Measurements from ENCODE around the gene ATP1B1.

The ATP1B1 gene

DNA sequence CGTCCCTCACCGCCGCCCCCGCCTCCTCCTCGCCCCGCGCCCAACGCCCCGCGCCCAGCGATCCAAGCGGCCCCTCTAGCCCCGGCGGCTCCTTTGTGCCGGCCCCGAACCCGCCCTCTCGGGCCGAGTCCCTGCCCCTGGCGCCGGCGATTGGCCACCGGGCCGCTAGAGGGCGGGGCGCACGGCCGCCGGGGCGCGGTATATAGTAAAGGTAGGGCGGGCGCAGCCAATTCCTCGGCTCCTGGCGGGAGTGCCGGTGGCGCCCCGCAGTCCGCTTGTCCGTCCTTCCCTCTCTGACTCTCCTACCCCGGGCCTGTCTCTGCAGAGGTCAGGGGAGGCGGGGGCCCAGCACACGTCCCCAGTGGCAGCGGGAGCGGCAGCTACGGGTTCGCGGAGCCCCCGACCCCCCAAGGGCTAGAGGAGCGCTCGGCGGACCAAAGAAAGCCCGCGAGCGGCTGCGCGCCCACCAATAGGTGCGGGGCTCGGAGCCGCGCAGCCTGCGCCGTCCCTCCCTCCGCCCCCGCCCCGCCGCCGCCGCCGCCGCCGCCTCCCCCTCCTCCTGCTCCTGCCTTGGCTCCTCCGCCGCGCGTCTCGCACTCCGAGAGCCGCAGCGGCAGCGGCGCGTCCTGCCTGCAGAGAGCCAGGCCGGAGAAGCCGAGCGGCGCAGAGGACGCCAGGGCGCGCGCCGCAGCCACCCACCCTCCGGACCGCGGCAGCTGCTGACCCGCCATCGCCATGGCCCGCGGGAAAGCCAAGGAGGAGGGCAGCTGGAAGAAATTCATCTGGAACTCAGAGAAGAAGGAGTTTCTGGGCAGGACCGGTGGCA lies at the start of gene ATP1B1:
TSS of gene ATP1B1 (plus strand) at position 596 of the 826 bp plus-strand sequence. CDS start at position 736, 140 bp downstream.
- in situ Hi-C loops (cut with HindIII; ENCODE audit: low sequenced_read_pairs) = loop anchor here (25.0 kb wide), 1 partner anchor 94 kb away; no protein-coding TSS in a partner anchor

DNA sequence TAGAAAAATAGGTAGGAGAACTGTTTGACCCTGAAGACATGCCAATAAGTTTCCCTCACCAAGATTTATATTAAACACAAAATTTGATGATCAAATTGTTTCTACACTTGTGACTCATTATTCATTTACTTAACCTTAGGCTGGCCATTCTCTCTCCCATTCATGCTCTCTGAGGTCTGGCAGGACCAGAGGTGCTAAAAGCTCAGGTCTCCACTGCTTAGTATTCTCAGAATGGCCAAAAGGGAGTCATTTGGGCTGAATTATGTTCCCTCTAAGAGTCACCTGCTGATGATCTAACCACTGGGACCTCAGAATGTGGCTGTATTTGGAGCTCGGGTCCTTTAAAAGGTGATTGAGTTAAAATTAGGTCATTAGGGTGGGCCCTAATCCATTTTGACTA lies 47.1 kb upstream of the ATP1B1 start:
- in situ Hi-C loops (cut with HindIII; ENCODE audit: low sequenced_read_pairs) = no loop called here

DNA sequence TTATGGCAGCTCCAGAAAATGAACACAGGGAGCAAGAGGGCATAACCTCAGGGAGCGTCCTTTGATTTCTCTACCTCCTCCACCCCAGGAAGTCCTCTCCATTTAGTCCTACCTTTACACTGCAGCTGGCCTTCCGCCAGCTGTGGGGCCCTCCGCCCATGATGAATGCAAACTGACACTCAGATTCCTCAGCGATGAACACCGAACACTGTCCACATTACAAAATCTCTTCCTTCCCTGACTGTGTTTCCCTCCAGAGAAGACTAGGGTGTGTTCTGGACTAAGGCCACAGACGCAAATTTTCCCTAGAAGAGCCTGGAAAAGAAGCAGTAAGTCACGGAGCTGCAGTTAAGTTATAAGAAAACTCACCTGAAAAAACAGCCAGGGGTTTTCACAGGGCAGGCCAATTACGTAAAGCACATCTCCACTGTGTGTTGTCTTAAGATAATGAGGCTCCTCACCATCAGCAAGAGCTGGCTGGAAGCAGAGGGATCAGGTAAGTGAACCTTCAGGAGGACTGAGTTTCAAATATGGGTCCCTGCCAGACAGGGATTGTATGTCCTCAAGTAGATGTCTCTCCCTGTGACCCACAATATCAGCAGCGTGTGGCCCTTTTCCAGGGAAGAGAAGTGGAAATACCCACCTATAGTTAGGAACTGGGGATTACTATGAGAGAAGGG lies 46.3 kb upstream of the ATP1B1 start:
- in situ Hi-C loops (cut with HindIII; ENCODE audit: low sequenced_read_pairs) = no loop called here

DNA sequence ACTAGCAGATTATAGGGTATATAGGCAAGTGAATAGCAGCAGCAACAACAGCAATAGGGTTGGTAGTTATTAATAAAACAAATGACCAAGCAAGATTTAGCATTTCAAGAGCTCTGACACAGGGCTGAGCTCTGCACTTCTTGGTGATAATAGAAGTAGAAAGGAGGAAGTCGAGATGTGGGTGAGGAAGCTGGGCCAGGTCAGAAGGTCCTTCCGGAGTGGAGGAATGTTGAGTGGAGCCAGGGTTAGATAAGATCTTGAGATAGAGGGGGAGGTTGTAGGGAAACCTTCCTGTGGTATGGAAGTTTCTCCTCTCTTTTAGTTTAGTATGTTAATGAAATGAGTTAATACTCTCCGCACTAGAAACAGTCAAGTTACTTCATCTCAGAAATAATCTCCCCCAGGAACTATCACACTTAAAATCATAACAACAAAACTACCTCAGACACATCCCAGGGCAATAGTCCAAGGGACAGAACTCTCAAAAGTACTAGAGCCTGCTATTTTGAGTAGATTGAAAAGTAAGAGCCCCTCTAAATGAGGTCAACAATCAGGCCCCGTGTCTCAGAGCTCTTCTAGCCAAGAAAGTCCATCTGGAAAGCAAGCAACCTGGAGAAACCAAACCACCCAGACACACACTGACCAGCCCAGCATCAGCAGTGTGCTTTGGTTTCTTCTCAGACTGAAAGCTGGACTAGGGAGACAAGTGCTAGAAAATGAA lies 45.4 kb upstream of the ATP1B1 start:
- in situ Hi-C loops (cut with HindIII; ENCODE audit: low sequenced_read_pairs) = no loop called here

DNA sequence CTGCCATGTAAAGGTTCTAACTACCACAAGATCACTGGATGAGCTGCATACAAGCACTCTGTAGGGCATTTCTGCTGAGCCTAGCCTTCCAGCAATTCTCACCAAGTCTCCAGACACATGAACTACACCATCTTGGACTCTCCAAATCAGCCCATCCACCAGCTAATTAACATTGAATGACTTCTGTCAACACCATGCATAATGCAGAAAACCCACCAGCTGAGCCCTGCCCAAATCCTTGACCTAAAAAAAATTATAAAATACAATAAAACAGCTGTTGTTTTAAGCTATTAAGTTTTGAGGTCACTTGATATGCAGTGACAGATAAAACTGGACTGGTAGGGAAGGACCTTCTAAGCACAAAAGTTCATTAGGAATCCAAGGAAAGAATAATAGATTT lies 44.3 kb upstream of the ATP1B1 start:
- in situ Hi-C loops (cut with HindIII; ENCODE audit: low sequenced_read_pairs) = no loop called here

DNA sequence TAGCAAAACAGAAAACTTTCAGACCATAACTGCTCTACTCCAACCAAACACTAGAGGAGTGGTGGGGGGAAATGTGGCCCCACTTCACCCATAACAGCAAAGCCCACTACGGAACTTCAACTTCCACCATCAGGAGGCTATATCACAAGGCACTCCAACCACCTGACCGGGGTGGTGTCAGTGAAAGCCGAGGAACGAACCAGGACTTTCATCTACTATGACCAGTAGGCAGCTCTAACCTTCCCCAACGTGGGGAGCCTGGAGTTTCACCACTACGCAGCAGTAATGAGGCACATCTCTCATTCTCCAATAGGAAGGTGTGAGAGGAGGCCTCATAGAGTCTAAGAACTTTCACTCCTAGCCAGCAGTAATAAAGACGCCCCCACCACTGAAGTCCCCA lies 42.4 kb upstream of the ATP1B1 start:
- in situ Hi-C loops (cut with HindIII; ENCODE audit: low sequenced_read_pairs) = no loop called here

DNA sequence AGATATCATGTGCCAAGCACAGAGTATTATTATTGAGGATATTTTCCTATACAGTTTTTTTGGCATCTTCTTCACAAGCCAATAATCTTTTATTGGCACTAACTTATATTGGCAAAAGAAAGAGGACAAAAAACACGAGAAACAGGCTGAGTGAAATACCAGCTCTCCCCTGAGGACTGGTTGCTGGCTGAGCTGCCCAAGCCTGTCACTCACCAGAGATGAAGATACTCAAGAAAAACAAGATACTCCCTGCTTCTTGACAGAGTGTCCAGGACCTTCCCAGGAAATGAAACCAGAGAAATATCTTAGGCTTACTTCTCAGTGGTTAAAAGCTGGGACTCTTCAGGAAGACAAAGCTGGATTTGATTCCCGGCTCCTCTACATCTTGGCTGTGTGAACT lies 35.9 kb upstream of the ATP1B1 start:
- in situ Hi-C loops (cut with HindIII; ENCODE audit: low sequenced_read_pairs) = no loop called here

DNA sequence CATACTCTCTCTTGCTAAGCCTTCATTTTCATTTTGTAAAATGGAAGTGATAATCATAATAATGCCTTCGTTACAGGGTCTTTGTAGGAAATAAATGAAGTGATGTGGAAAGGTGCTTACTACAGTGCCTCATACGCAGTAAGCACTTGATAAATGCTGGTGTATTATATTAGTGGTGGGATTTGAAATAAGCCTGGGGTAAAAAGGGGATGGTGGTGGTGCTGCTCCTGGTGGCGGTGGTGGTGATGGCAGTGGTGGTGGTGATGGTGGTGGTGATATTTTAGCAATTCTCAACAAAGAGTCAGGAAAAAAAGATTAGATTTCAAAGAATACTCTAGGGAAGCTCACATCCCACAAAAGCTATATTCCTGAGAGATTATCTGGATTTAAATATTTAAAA lies 35.5 kb upstream of the ATP1B1 start:
- in situ Hi-C loops (cut with HindIII; ENCODE audit: low sequenced_read_pairs) = no loop called here

DNA sequence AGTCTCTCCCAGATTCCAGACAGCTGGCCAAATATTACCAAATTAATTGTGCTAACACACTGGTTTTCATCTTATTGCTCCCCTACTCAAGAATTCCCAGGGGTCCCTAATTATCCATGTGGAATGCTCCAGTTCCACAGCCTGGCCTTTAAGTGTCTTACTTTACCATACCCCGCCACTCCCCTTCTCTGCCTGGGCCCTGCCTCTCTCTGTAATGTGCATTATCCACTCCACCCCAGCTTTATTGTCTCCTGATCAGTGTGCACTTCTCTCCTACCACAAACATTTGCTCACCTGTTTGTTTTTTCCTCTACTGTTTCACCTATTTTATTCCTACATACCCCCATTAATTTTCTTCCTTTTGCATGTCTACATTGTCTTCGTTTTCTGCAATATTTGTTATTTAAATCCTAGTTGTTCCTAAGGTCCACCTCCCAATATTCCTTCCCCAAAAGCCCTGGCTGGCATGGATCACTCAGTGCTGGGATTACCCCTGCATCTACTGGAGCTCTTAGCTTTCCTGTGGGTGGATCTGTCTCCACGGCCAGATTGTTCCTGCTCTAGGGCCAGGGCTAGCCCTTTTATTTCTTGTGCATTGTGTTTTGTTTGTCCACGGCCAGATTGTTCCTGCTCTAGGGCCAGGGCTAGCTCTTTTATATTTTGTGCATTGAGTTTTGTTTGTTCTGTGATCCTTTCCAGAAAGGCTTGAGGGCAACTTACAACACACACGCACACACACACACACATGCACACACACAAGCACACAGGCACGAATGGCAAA lies 33.4 kb upstream of the ATP1B1 start:
- in situ Hi-C loops (cut with HindIII; ENCODE audit: low sequenced_read_pairs) = no loop called here

DNA sequence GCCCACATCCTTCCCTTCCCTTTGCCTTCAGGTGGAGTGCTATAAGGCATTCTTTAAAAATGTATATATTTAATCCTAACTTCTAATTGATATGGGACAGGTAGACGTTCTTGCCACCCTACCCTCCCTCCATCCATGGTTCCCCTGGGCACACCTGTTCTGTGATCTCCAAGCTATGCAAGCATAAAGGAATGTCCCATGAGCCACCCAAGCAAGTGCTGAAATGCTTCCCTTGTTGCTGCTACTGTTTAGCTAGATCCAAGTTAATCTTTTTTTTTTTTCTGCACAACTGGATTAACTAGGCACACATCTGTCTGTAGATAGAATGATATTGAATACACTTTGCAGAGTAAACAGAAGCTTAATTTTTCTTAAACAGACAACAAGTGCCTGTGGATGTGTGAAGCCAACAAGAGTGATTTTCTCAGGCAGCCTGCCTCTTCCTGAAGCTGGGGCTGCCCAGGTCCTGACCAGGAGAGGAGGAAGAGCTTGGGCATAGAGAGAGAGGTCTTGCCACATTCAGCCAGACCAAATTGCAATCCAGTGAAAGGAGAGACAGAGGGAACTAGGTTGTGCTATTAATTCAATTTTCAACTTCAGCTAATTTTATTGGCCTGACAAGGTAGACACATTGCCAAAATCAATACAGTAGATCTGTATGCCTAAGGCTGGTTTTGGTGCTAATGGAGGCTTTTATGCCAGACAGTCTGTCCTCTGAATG lies 28.2 kb upstream of the ATP1B1 start:
- in situ Hi-C loops (cut with HindIII; ENCODE audit: low sequenced_read_pairs) = no loop called here

DNA sequence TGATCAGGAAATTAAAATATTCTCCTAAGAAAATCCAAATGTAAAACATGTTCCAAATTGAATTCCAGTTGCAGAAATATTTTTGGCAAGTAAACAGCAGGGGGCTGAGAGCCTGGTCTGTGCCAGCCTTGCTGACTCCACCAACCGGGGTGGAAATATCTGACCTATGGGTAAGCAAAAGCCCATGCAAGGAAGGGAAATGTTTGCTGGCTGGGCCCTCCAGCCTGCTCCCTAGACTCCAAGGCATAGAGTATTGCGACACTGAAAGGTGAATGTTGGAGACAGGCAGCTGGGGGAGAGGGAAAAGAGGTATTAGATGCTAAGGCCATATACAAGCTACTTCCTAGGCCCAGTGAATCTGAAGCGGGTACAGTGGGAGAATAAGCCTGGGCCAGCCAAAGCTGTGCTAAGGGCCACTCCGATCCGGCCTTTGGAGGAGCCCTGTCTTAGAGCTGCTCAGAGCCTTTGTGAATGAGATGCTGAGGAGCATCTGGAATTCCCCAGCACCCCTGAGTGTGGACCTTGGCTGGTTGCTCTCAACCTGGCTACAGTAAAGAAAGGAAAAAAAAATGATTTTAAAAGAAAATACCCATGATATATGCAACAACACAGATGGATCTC lies 24.9 kb upstream of the ATP1B1 start:
- in situ Hi-C loops (cut with HindIII; ENCODE audit: low sequenced_read_pairs) = no loop called here

DNA sequence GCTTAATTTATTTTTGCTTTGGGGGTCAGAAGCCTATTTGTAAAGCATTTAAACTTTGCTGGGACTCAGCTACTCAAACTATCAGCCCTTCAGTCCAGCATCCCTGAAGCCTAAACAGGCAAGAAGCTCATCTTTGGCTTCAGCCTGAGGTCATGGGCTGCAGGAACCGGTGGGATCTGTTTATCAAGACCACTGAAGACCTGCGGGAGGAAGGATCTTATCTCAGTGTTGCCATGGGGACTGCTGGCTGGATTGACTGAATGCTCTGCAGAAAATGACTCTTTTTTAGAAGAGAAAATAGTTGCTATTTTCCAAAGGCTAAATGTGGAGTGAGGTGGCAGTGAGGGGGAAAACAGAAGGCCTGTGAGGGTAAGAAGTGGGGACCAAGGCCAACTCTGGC lies 20.6 kb upstream of the ATP1B1 start:
- in situ Hi-C loops (cut with HindIII; ENCODE audit: low sequenced_read_pairs) = no loop called here

DNA sequence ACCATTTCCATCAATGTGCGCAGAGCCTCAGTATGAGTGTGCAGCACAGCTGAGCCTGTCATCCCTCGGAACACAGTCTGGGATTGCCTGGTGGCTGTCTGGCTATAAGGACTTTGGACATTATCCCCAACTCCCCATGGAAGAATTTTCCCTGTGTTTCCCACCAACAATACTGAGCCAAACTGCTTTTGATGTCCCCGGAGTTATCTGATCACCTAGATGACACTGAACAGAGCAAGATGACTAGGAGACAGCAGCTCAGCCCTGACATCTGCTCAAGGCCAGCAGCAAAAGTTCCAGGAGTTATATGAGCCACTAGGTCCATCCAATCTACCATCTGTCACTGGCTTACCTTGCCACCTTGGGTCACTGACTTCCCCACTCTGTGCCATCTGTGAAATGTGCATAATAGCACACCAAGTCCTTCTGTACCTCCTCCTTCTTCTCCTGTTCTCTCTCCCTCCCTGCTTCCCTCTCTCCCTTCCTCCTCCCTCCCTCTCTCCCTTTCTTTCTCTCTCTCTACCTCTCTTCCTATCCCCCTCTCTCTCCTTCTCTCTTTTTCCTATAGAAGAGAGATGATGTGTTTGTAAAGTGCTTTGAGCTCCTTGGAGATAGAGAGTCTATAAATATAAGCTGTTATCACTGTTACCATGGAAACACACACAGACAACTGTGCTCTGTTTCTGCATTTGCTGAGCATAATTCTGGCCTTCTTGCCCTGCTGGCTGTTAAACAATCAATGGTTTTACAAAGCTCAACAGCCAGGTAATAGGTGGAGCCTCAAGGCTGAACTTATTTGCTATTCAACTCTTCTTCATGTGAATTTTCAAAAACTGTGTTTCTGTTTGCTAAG lies 19.7 kb upstream of the ATP1B1 start:
- in situ Hi-C loops (cut with HindIII; ENCODE audit: low sequenced_read_pairs) = no loop called here

DNA sequence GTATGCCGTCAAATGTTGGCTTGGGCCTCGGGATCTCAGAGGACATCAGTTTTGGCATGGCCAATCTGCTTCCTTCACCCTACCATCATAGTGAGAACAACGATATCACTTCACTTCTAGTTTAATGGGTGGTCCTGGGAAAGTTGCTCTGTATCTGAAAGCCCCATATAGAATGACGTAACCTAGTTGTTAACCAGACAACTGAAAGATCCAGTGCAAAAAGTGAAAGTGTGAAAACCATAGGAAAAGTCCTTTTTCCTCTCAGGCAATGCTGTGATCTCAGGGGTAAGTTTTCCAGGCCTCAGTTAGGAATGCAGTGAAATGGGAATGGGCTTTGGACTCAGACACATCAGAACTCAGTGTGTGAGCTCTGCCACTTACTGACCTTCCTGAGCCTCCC lies 18.6 kb upstream of the ATP1B1 start:
- in situ Hi-C loops (cut with HindIII; ENCODE audit: low sequenced_read_pairs) = no loop called here

DNA sequence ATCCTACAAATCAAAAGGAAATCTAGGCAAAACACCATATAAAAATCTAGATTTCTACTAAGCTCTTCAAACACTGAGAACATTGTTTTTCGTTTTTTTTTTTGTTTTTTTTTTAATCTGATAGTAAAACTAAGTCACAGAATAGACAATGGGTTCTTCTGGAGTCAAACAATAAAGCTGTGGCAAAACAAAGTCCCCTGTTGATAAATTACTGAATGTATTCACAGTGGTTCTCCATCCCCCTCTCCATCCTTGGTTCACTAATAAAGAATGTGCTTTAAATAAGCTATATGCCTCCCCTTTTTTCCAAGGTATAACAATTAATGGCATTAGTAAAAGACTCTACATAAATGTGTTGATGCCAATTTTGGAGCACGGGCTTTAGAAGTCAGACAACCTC lies 16.7 kb upstream of the ATP1B1 start:
- in situ Hi-C loops (cut with HindIII; ENCODE audit: low sequenced_read_pairs) = no loop called here

DNA sequence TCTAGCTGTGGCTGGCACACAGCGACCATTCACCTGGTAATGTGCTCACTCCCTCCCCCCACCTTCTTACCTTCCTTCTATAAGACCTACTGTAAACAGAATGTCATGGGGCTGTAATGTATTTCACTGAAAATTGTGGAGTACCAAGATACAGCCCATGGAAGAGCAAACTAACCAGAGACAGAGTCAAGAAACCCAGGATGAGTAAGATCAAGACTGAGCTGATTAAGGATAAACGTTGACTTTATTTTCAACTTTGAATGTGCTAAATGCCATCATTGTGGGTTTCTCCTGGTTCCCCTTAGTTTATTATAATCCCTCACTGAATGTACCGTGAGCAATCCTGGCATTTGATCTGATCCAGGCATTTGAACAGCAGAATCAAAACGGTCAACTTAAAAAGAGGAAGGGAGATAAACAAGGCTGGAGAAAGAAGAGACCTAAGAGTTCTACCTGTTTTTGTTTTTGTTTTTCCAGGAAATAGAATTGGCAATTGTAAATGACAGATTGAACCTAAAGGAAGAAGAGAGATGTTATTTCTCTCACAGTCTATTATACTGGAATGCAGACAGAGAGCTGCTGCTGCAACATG lies 16.1 kb upstream of the ATP1B1 start:
- in situ Hi-C loops (cut with HindIII; ENCODE audit: low sequenced_read_pairs) = no loop called here

DNA sequence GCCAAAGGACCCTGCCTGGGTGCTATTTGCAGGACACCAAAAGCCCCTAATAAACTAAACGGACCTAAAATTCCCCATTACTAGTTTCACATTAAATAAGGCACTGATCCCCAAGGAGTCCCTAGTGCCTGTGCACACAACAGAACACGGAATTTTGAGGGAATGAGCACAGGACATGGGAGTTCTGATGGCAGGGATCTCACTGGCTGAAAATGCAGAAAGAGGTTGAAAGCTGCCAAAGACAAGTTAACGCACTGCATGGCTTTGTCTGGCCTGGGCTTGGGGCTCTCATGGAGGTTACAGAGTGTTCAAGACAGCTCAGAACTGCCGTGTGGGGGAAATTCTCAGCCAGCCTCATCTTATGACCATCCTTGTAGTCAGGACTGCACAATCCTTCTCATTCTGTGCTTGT lies 15.6 kb upstream of the ATP1B1 start:
- in situ Hi-C loops (cut with HindIII; ENCODE audit: low sequenced_read_pairs) = no loop called here

DNA sequence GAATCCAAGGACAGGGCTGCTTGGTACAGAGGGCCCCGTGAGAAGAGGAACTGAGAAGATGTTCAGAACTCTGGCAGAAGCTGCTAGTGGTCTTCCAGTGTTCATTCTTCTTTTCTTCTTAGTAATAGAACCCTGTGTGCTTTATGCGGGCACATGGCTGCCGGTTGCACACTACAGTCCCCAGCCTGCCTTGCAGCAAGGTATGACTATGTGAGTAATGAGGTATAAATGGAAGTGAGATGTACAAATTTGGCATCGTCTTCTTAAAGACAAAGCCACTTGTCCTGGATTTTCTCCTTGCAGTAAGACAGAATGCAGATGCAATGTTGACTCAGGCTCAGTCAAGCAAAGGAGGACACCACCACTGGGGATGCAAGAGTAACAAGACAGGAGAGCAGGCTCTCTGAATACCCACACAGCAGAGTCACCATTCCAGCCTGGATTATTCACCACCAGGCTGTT lies 15.0 kb upstream of the ATP1B1 start:
- in situ Hi-C loops (cut with HindIII; ENCODE audit: low sequenced_read_pairs) = no loop called here
